Measurements from ENCODE around the gene KCNQ1.

DNA sequence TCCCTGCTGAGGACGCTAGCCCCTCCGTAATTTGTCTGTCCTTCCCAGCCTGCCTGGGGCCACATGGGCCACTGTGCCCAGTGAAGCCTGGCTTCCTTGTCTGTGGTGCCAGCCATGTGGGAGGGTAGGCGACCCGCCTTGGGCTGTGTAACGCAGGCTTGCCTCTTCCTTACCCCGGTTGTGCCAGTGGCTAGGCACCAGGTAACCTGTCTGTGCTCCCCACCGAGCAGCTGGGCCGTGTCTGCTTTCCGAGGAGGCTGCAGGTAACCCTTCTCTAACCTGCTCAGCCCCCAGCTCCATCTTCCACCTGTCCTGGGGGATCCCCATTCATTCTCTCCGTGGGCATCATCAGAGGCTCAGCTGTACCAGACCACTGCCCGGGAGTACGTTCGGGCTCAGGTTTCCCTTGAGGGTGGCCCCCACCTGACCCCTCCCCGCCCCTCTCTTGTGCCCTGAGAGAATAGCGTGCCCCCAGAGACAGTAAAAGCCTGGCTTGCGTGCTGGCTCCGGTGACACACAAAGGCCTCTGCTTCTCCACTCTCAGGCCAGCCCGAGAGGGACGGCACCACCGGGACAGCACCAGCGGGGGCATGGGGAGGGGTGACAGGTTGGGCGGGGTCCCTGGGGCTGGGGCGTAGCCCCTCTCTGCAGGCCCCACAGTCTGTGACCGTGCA, 361.7 kb downstream of the KCNQ1 start:
- TF ChIP-seq EZH2 (IDR thresholded peaks at IDR 0.05; ENCODE audit: low read length, missing control alignments), result no peak
- TF ChIP-seq, protein P1, sequence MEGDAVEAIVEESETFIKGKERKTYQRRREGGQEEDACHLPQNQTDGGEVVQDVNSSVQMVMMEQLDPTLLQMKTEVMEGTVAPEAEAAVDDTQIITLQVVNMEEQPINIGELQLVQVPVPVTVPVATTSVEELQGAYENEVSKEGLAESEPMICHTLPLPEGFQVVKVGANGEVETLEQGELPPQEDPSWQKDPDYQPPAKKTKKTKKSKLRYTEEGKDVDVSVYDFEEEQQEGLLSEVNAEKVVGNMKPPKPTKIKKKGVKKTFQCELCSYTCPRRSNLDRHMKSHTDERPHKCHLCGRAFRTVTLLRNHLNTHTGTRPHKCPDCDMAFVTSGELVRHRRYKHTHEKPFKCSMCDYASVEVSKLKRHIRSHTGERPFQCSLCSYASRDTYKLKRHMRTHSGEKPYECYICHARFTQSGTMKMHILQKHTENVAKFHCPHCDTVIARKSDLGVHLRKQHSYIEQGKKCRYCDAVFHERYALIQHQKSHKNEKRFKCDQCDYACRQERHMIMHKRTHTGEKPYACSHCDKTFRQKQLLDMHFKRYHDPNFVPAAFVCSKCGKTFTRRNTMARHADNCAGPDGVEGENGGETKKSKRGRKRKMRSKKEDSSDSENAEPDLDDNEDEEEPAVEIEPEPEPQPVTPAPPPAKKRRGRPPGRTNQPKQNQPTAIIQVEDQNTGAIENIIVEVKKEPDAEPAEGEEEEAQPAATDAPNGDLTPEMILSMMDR (conservative IDR thresholded peaks at IDR 0.05 in 1 of 2, IDR thresholded peaks at IDR 0.05 in 1 of 2; ENCODE audit: low read depth in 1 of 2, low read length in 2 of 2), result no peak

All from fibroblast of lung (primary cell).